Transverse colon (tissue), 4 donors: ENCODE results near the gene ISM2. TPM values are rescaled to one million over a fixed set of nuclear protein-coding genes. Genes with fewer than 3 reads are reported as not detected.

ENCODE experiments used
- DNase-seq: peaks from one replicate; pipeline ENCODE4 v3.0.0-alpha.2; 2019
- H3K27ac ChIP-seq, 4 donors: fragments of 200-600 bp; sonication (generic); 2 replicates each; pipeline ENCODE4 v1.5.1; 2016 to 2018; ENCODE audit warnings: inconsistent platforms in 4 of 4
- H3K27me3 ChIP-seq: fragments of 200-600 bp; sonication (generic); 2 replicates; pipeline ENCODE4 v1.5.1; 2017; ENCODE audit warnings: inconsistent platforms
- H3K36me3 ChIP-seq, 4 donors: fragments of 200-600 bp; sonication (generic); 2 replicates each; pipeline ENCODE4 v1.5.1; 2017 to 2019; ENCODE audit warnings: inconsistent platforms in 4 of 4
- H3K4me1 ChIP-seq, 4 donors: fragments of 200-600 bp; sonication (generic); 2 replicates each; pipeline ENCODE4 v1.5.1; 2017 to 2020; ENCODE audit warnings: inconsistent platforms in 4 of 4
- H3K4me3 ChIP-seq, 4 donors: fragments of 200-600 bp; sonication (generic); 1 replicate in 1 of 4; 2 replicates in 3 of 4; pipeline versions ENCODE4 v1.5.1 to v1.6.1; 2017 to 2019; ENCODE audit warnings: inconsistent platforms in 4 of 4
- H3K9me3 ChIP-seq, 2 donors: fragments of 200-600 bp; sonication (generic); 2 replicates each; pipeline ENCODE4 v1.5.1; 2017 to 2019; ENCODE audit warnings: inconsistent platforms in 2 of 2
- CTCF ChIP-seq, 5 experiments: fragments of 200-600 bp in 3 of 5; fragments of 450-650 bp in 2 of 5; sonication (generic) in 3 of 5; IDR thresholded peaks; 1 replicate in 2 of 5; 2 replicates in 3 of 5; pipeline ENCODE4 v1.5.1; 2016 to 2017; ENCODE audit warnings: antibody characterized with exemption in 5 of 5, inconsistent platforms in 3 of 5, mild to moderate bottlenecking in 2 of 5, moderate library complexity in 1 of 5
- EP300 ChIP-seq: sonication (generic); formaldehyde crosslinking; IDR thresholded peaks from one replicate; pipeline ENCODE4 v1.6.1; 2017; ENCODE audit warnings: antibody characterized with exemption, low read depth
- POLR2A ChIP-seq: fragments of 450-650 bp; IDR thresholded peaks from one replicate; pipeline ENCODE4 v1.6.1; 2016; ENCODE audit warnings: antibody characterized with exemption, mild to moderate bottlenecking, moderate library complexity
- POLR2AphosphoS5 ChIP-seq, 3 donors: sonication (generic); formaldehyde crosslinking; IDR thresholded peaks; one replicate each; pipeline ENCODE4 v1.6.1; 2016; ENCODE audit warnings: antibody characterized with exemption in 3 of 3
- WGBS, 2 donors: methylation state at CpG; one replicate each; pipeline ENCODE4 v1.1.5; 2018; ENCODE audit warnings: low coverage in 1 of 2; 5-methylcytosine and 5-hydroxymethylcytosine counted together
- in situ Hi-C, 4 donors: fragments of 200-750 bp; cut with MboI; loops; one replicate each; pipeline versions ENCODE4 v1.15.0 to v1.15.1; 2017; ENCODE audit warnings: low sequenced_read_pairs in 3 of 4, low pct_ligation_motif_present in 1 of 4, low pct_unique_long_range_greater_than_20kb in 1 of 4
- intact Hi-C: fragments of 100-400 bp; cut with DNase I; formaldehyde crosslinking; loops from one replicate; pipeline ENCODE4 v1.15.1; 2023; ENCODE audit warnings: low total_unique reads
- total RNA-seq, 4 donors: library from RNA; depleted of rRNA; stranded (reverse); fragments of >200 nt; gene quantifications; one replicate each; pipeline ENCODE4 v1.1.0, GENCODE V29; 2016

ISM2 gene
- total RNA-seq, 4 donors from 2014 or later: 0.27 TPM; not detected in 3

- Histone ChIP-seq H3K27ac (no peak overlapping the region), H3K27me3 (no peaks in the 10 kb centered on the region), H3K36me3 (peaks cover 0 to 57% (median 27%) of the 10 kb centered on the region in 4 donors), H3K9me3 (no peaks in the 10 kb centered on the region), H3K4me1 (peaks cover 0 to 11% (median 0%) of the 10 kb centered on the region in 4 donors), H3K4me3 (no peak overlapping the region)
- in situ Hi-C loops (loop anchor here in 1 of 4 donors (10.0 kb wide), 1 partner anchor 77 kb away; no protein-coding TSS in a partner anchor), intact Hi-C loops (no loop called here)
- 79 to 92% methylated on average over 5 of the region's 5 CpGs for WGBS, 2 donors
- no peak for DNase-seq
- TF ChIP-seq POLR2AphosphoS5 (IDR thresholded peaks at IDR 0.05): no peak
- TF ChIP-seq EP300: no peak
- TF ChIP-seq POLR2A: no peak
These were observed 30.8 kb downstream of the ISM2 start for GRCh38 chr14:77467801-77468200.

DNA sequence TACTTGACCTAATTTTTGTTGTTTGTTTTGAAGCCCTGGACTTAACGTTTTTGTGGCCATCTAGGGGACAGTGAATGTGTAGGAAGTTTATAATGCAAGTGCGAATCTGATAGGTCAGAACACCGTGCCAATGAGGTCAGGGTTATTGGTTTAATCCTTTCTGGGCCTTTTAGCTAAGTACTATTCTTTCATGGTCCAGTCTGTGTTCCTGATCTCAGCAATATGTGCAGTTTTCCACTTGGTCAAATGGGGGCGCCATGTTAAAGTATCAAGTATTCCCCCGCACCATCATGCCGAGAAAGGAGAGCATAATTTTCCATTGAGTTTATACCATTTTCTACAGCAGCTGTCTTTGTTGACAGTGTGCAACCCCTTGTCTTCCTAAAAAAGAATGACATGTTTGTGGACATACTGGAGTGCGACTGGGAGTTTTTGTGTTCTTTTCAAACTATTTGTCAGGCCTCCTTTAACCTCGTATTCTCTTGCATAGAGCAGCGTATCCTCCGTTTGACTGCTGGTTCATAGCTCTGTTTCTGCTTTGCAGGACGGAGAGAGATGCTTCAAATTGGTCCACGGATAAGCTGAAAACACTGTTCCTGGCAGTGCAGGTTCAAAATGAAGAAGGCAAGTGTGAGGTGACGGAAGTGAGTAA, 39.4 kb downstream of the ISM2 start:
- Histone ChIP-seq H3K36me3 (peaks cover 0 to 40% (median 16%) of the 10 kb centered on the region in 4 donors), H3K27ac (peak overlapping the region; percentile 88 to 94 (median 91)), H3K9me3 (no peaks in the 10 kb centered on the region), H3K27me3 (no peaks in the 10 kb centered on the region), H3K4me1 (peaks cover 14 to 30% (median 21%) of the 10 kb centered on the region in 4 donors), H3K4me3 (peak overlapping the region; percentile 62 to 88 (median 72))
- TF ChIP-seq CTCF (IDR thresholded peaks at IDR 0.05): peak; percentile 55 to 60 (median 58)
- TF ChIP-seq POLR2AphosphoS5 (IDR thresholded peaks at IDR 0.05): no peak
- no peak for TF ChIP-seq POLR2A
- peak; percentile 73 for DNase-seq
- intact Hi-C loops: no loop called here
- 28 to 33% methylated on average over 9 to 13 of the region's 13 CpGs for WGBS, 2 donors
- in situ Hi-C loops: loop anchor here in 1 of 4 donors (10.0 kb wide), 2 partner anchors 134 to 256 kb away; partner anchors contain the start of genes GSTZ1 and POMT2

DNA sequence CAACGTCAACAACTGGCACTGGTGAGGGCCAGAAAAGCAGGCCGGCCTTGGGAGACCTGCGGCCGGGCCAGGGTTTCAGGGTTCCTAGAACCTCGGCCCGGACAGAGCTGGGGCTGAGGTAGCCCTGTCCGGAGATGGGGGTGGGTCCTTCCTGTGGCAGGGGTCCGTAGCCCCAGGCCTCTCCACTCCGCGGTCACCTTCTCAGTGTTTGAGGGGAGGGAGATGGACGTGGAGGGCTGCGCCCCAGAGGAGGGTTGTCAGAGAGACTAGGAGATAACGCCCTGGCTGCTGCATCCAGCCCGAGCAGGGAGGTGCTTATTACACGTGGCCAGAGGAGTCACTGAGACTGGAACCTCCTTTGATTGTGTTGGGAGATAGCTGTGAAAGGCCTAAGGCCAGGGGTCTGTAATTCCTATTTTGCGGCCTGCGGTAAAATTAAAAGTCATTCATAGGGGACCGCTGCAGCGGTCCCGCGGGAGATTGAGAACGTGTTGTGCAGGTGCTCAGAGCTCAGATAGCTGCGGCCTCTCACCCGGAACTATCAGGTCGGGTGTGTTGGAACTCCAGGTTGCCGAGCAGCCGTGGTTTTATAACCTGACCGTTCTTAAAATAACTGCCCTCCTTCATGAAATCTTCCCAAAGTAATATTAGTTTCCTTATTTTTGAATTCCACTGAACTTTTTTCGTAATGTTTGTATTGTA, 40.2 kb downstream of the ISM2 start:
- peak; percentile 43 for DNase-seq
- peaks cover 14 to 30% (median 21%) of the 10 kb centered on the region in 4 donors for H3K4me1 ChIP-seq
- H3K27ac ChIP-seq: peak overlapping the region; percentile 88 to 94 (median 91)
- peaks cover 0 to 36% (median 13%) of the 10 kb centered on the region in 4 donors for H3K36me3 ChIP-seq
- intact Hi-C loops (no loop called here), in situ Hi-C loops (loop anchor here in 1 of 4 donors (10.0 kb wide), 2 partner anchors 134 to 256 kb away; partner anchors contain the start of genes GSTZ1 and POMT2)
- TF ChIP-seq POLR2A: no peak
- no peak for TF ChIP-seq POLR2AphosphoS5 (IDR thresholded peaks at IDR 0.05)
- TF ChIP-seq CTCF (IDR thresholded peaks at IDR 0.05): no peak
- no peak for TF ChIP-seq EP300
- WGBS, 2 donors: 0% methylated on average over 1 to 28 of the region's 29 CpGs
- H3K27me3 ChIP-seq: no peaks in the 10 kb centered on the region
- peak overlapping the region; percentile 62 to 88 (median 72) for H3K4me3 ChIP-seq
- H3K9me3 ChIP-seq: no peaks in the 10 kb centered on the region

GRCh38 chr14:77457522-77458248, 40.9 kb downstream of the ISM2 start, which contains the start of the genes AHSA1 and VIPAS39:
Gene AHSA1, plus strand, starts transcription at chr14:77458093. Its CDS starts 97 bp downstream, at chr14:77458190.
Gene VIPAS39, minus strand, starts transcription at chr14:77457601. Its CDS starts 3,499 bp downstream, at chr14:77454102.
- H3K4me3 ChIP-seq: peak within 1 kb of the TSS; percentile 62 to 88 (median 72)
- H3K27ac ChIP-seq: peak within 1 kb of the TSS; percentile 88 to 94 (median 91)
- H3K27me3 ChIP-seq: no peaks in the 10 kb centered on the region
- H3K4me1 ChIP-seq: peaks cover 14 to 30% (median 21%) of the 10 kb centered on the region in 4 donors
- H3K9me3 ChIP-seq: no peaks in the 10 kb centered on the region
- 0% methylated on average over 2 to 50 of the region's 50 CpGs for WGBS, 2 donors
- DNase-seq: peak; percentile 96
- peaks cover 0 to 34% (median 10%) of the 10 kb centered on the region in 4 donors for H3K36me3 ChIP-seq
- in situ Hi-C loops: loop anchor here in 1 of 4 donors (10.0 kb wide), 2 partner anchors 133 to 257 kb away; partner anchors contain the start of genes GSTZ1 and POMT2
- intact Hi-C loops: no loop called here
- TF ChIP-seq CTCF (IDR thresholded peaks at IDR 0.05) (no peak), POLR2A (peak; percentile 57), POLR2AphosphoS5 (IDR thresholded peaks at IDR 0.05) (peak; percentile 77 to 88 (median 86))
